ENCODE results near the gene VASN.

The VASN gene

DNA sequence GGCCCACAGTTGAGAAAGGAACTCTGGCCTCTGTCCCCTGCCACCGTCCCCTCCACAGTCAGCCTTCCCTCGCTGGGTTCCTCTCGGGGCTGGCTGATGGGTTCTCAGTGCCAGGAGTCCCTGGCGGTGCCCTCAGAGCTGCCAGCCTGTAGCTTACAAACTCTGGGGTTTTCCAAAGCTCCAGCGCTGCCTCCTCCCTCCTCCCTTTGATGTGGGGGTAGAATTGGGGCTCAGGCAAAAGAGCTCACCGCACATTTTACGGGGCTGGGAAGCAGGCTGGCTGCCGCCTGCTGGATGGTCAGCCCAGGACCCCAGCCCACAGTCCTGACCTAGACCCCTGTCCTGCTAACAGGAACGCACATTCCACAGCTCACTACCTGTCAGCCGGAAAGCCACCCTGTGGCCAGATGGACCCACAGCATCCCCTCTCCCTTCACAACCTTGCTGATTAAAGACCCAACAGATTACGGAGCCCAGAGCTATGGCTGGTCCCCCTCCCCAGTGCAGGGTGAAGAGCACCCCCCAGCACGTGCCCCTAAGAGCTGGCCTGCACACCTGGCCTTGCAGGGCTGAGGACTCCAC lies 6.0 kb downstream of the VASN start:
- DNase-seq (no peak), ATAC-seq (ENCODE audit: insufficient read depth, low read depth) (no peak)
- H3K4me3 ChIP-seq (ENCODE audit: low read depth in 1 of 2, low read length in 2 of 2), result no peak overlapping the region
- H3K27ac ChIP-seq (ENCODE audit: low read length), result no peak overlapping the region; the same call in 1 of the 2 replicates
- no peak overlapping the region for H3K9ac ChIP-seq (ENCODE audit: low read depth, low read length)
- TF ChIP-seq EZH2 (IDR thresholded peaks at IDR 0.05; ENCODE audit: borderline replicate concordance, low read depth, low read length, severe bottlenecking), result no peak
- TF ChIP-seq, protein P1, sequence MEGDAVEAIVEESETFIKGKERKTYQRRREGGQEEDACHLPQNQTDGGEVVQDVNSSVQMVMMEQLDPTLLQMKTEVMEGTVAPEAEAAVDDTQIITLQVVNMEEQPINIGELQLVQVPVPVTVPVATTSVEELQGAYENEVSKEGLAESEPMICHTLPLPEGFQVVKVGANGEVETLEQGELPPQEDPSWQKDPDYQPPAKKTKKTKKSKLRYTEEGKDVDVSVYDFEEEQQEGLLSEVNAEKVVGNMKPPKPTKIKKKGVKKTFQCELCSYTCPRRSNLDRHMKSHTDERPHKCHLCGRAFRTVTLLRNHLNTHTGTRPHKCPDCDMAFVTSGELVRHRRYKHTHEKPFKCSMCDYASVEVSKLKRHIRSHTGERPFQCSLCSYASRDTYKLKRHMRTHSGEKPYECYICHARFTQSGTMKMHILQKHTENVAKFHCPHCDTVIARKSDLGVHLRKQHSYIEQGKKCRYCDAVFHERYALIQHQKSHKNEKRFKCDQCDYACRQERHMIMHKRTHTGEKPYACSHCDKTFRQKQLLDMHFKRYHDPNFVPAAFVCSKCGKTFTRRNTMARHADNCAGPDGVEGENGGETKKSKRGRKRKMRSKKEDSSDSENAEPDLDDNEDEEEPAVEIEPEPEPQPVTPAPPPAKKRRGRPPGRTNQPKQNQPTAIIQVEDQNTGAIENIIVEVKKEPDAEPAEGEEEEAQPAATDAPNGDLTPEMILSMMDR (IDR thresholded peaks at IDR 0.05; ENCODE audit: borderline replicate concordance, extremely low read depth, low read length, poor library complexity, severe bottlenecking), result no peak
- no peaks in the 10 kb centered on the region for H3K27me3 ChIP-seq (ENCODE audit: insufficient read depth, low read length, poor library complexity)
- no peak overlapping the region for H3K4me2 ChIP-seq (ENCODE audit: insufficient read depth, low read length)
- H3K4me1 ChIP-seq (ENCODE audit: insufficient read depth, low read length), result no peaks in the 10 kb centered on the region
- peaks cover 47% of the 10 kb centered on the region for H4K20me1 ChIP-seq (ENCODE audit: insufficient read depth, low read length)
- H2AFZ ChIP-seq (ENCODE audit: low read depth, low read length), result no peak overlapping the region
- H3K79me2 ChIP-seq (ENCODE audit: insufficient read depth, low read length), result no peaks in the 10 kb centered on the region
- H3K36me3 ChIP-seq (ENCODE audit: insufficient read depth, low read length), result peaks cover 10% of the 10 kb centered on the region
- no peaks in the 10 kb centered on the region for H3K9me3 ChIP-seq (ENCODE audit: insufficient read depth, low read length, severe bottlenecking)

DNA sequence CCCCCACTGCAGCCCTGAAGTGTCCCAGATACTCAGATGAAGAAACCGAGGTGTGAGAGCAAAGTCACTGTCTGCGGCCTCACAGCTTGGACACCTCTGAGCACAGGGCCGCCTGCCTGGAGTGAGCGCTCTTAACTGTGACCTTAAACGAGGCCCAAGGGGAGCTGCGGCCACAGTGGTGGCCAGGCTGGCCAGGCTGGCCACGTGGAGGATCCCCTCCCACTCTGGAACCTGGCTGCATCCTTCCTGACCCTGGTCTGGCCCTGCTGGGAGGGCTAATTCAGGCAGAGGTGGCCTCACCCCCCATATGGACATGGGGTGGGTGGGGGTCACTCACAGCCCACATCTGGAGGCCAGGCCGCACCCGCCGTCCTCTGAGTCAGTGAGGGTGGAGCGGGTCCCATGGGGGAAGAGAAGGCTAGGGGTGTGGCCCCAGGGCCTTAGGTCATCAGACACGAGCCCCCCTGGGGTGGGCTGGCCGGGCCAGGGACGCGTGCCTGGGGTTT lies 6.6 kb downstream of the VASN start:
- no peak for TF ChIP-seq EZH2 (IDR thresholded peaks at IDR 0.05; ENCODE audit: borderline replicate concordance, low read depth, low read length, severe bottlenecking)
- TF ChIP-seq, protein P1 (IDR thresholded peaks at IDR 0.05; ENCODE audit: borderline replicate concordance, extremely low read depth, low read length, poor library complexity, severe bottlenecking), result no peak
- ATAC-seq (ENCODE audit: insufficient read depth, low read depth), result no peak
- Histone ChIP-seq H3K4me2 (ENCODE audit: insufficient read depth, low read length) (no peak overlapping the region), H3K27me3 (ENCODE audit: insufficient read depth, low read length, poor library complexity) (no peaks in the 10 kb centered on the region), H2AFZ (ENCODE audit: low read depth, low read length) (no peak overlapping the region), H4K20me1 (ENCODE audit: insufficient read depth, low read length) (peaks cover 44% of the 10 kb centered on the region), H3K9me3 (ENCODE audit: insufficient read depth, low read length, severe bottlenecking) (no peaks in the 10 kb centered on the region), H3K79me2 (ENCODE audit: insufficient read depth, low read length) (no peaks in the 10 kb centered on the region), H3K4me3 (ENCODE audit: low read depth in 1 of 2, low read length in 2 of 2) (no peak overlapping the region), H3K4me1 (ENCODE audit: insufficient read depth, low read length) (no peaks in the 10 kb centered on the region), H3K27ac (ENCODE audit: low read length) (no peak overlapping the region), H3K36me3 (ENCODE audit: insufficient read depth, low read length) (peaks cover 11% of the 10 kb centered on the region), H3K9ac (ENCODE audit: low read depth, low read length) (no peak overlapping the region)
- no peak for DNase-seq

DNA sequence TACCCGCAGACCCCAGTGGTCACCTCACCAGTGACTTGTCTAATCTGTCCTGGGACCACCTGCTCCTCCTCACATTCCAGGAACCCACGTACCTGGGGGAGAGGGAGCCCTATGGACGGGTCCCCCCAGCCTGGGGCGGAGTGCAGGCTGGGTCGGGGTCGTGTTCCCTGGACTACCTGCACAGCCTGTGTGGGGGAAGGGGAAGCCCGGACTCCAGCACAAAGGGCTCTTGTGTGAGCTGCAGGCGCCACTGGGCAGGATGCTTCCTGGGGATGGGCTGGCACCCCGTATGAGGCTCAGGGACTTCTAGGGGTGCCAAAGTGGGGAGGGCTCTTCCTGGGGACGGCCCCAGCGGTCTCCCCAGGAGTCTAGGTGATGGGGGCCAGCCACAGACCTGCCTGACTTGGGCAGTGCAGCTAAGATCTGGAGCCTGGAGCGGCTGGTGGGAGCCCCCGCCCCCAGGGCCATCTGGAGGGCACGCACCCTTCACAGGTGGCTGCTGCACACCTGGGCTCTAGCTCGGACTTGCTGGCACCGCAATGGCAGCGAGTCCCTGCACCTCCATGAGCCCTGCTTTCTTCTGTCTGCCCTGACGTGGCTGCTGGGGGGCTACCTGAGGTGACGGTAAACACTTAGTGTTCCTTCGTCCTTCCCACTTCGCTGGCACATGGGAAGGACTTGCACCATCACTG lies 7.5 kb downstream of the VASN start:
- Histone ChIP-seq H3K4me1 (ENCODE audit: insufficient read depth, low read length) (no peaks in the 10 kb centered on the region), H3K79me2 (ENCODE audit: insufficient read depth, low read length) (no peaks in the 10 kb centered on the region), H3K36me3 (ENCODE audit: insufficient read depth, low read length) (peaks cover 19% of the 10 kb centered on the region), H4K20me1 (ENCODE audit: insufficient read depth, low read length) (peaks cover 40% of the 10 kb centered on the region), H2AFZ (ENCODE audit: low read depth, low read length) (no peak overlapping the region), H3K4me2 (ENCODE audit: insufficient read depth, low read length) (no peak overlapping the region), H3K9ac (ENCODE audit: low read depth, low read length) (no peak overlapping the region), H3K27me3 (ENCODE audit: insufficient read depth, low read length, poor library complexity) (no peaks in the 10 kb centered on the region), H3K27ac (ENCODE audit: low read length) (no peak overlapping the region), H3K4me3 (ENCODE audit: low read depth in 1 of 2, low read length in 2 of 2) (no peak overlapping the region), H3K9me3 (ENCODE audit: insufficient read depth, low read length, severe bottlenecking) (no peaks in the 10 kb centered on the region)
- DNase-seq, result no peak
- TF ChIP-seq EZH2 (IDR thresholded peaks at IDR 0.05; ENCODE audit: borderline replicate concordance, low read depth, low read length, severe bottlenecking), result no peak
- TF ChIP-seq, protein P1 (IDR thresholded peaks at IDR 0.05; ENCODE audit: borderline replicate concordance, extremely low read depth, low read length, poor library complexity, severe bottlenecking), result no peak
- ATAC-seq (ENCODE audit: insufficient read depth, low read depth), result no peak

All from DND-41 (cell line).